SH-SY5Y (cell line): ENCODE results near the gene AMIGO1.

Source experiments
- GATA2 ChIP-seq: IDR thresholded peaks from 2 replicates; pipeline ENCODE4 v1.6.1; 2011; ENCODE audit warnings: mild to moderate bottlenecking, low read depth, low read length
- GATA3 ChIP-seq: IDR thresholded peaks from 2 replicates; pipeline ENCODE4 v1.6.1; 2011; ENCODE audit warnings: low read depth, mild to moderate bottlenecking, low read length, moderate library complexity

GRCh38 chr1:109517337-109517736, 7.8 kb upstream of the AMIGO1 start:
- TF ChIP-seq GATA3 (no peak), GATA2 (no peak)
